GM21528 (cell line): ENCODE results near the gene FAM185A.
"Not testable (repeated sequence)": the region's sequence is repeated elsewhere in the genome, so short reads cannot be mapped to it uniquely, and the experiment has no call there.

ENCODE experiments used
- ATAC-seq: cut with Tn5 transposase; IDR thresholded peaks from one replicate; pipeline ENCODE4 v1.9.1; 2021; ENCODE audit warnings: mild to moderate bottlenecking, moderate library complexity; ENCODE audit not compliant: unreplicated experiment, low FRiP score

FAM185A gene

GRCh38 chr7:102776217-102776616 is 27.4 kb downstream of the FAM185A start:
- ATAC-seq = not testable (repeated sequence)

GRCh38 chr7:102778663-102779062 is 29.9 kb downstream of the FAM185A start:
- ATAC-seq = not testable (repeated sequence)

- ATAC-seq = not testable (repeated sequence)
Measured at GRCh38 chr7:102780926-102781325, 32.1 kb downstream of the FAM185A start.

GRCh38 chr7:102788770-102789169 is 40.0 kb downstream of the FAM185A start:
- ATAC-seq = not testable (repeated sequence)

- not testable (repeated sequence) for ATAC-seq
Measured at GRCh38 chr7:102790364-102791100, 41.7 kb downstream of the FAM185A start.

- not testable (repeated sequence) for ATAC-seq
Measured at GRCh38 chr7:102791367-102791766, 42.6 kb downstream of the FAM185A start.

- ATAC-seq = not testable (repeated sequence)
Measured at GRCh38 chr7:102791831-102792230, 43.0 kb downstream of the FAM185A start.

- ATAC-seq = not testable (repeated sequence)
Measured at GRCh38 chr7:102794567-102794966, 45.8 kb downstream of the FAM185A start.

- not testable (repeated sequence) for ATAC-seq
Measured at GRCh38 chr7:102795987-102796595, 47.3 kb downstream of the FAM185A start.

- no peak for ATAC-seq
Measured at GRCh38 chr7:102806613-102807012, 57.8 kb downstream of the FAM185A start.

- ATAC-seq = no peak
Measured at GRCh38 chr7:102810916-102811315, 62.1 kb downstream of the FAM185A start.

GRCh38 chr7:102811942-102812678 is 63.3 kb downstream of the FAM185A start:
- ATAC-seq = no peak

- ATAC-seq = no peak
Measured at GRCh38 chr7:102813191-102814024, 64.6 kb downstream of the FAM185A start.

GRCh38 chr7:102814025-102814471 is 65.2 kb downstream of the FAM185A start:
- no peak for ATAC-seq

GRCh38 chr7:102817616-102818573 is 69.1 kb downstream of the FAM185A start:
- ATAC-seq = no peak

GRCh38 chr7:102819151-102819550 is 70.4 kb downstream of the FAM185A start:
- no peak for ATAC-seq

- no peak for ATAC-seq
Measured at GRCh38 chr7:102821994-102822747, 73.4 kb downstream of the FAM185A start.

- no peak for ATAC-seq
Measured at GRCh38 chr7:102823390-102824119, 74.8 kb downstream of the FAM185A start.
